Measurements from ENCODE around the gene DSTYK.

The DSTYK gene

GRCh38 chr1:205239078-205239477 is 27.6 kb upstream of the DSTYK start:
- Histone ChIP-seq H2BK15ac (replicated peaks; ENCODE audit: low read depth) (no peak overlapping the region), H3K4me1 (ENCODE audit: control insufficient read depth, low read depth, low read length) (no peaks in the 10 kb centered on the region), H3K79me1 (ENCODE audit: low read length) (no peaks in the 10 kb centered on the region), H3K4me3 (ENCODE audit: low read length) (no peak overlapping the region), H3K27ac (ENCODE audit: low read depth, low read length) (no peak overlapping the region), H3K4ac (ENCODE audit: low read depth, low read length) (no peak overlapping the region), H3K56ac (ENCODE audit: low read length) (no peak overlapping the region), H3K9ac (ENCODE audit: low read length) (no peak overlapping the region), H3K79me2 (ENCODE audit: control insufficient read depth, insufficient read depth, low read length) (no peaks in the 10 kb centered on the region), H4K5ac (ENCODE audit: low read length) (no peak overlapping the region), H2BK5ac (ENCODE audit: low read length) (no peak overlapping the region), H3K23ac (ENCODE audit: low read length) (no peak overlapping the region), H3K4me2 (ENCODE audit: low read length) (no peak overlapping the region), H3K18ac (ENCODE audit: low read length) (no peak overlapping the region), H2AK5ac (ENCODE audit: low read length) (no peak overlapping the region), H2BK120ac (ENCODE audit: low read depth, low read length) (no peak overlapping the region), H3K27me3 (ENCODE audit: insufficient read depth, low read length, poor library complexity) (no peaks in the 10 kb centered on the region), H4K8ac (ENCODE audit: low read depth, low read length) (no peak overlapping the region), H3K36me3 (ENCODE audit: control insufficient read depth, insufficient read depth, low read length) (no peaks in the 10 kb centered on the region)
- no peak for DNase-seq
- no CpG with 5 or more reads among the region's 3 CpGs for WGBS (ENCODE audit: extremely low coverage, insufficient coverage, low lambda C conversion rate)

- Histone ChIP-seq H2AK5ac (ENCODE audit: low read length) (no peak overlapping the region), H4K8ac (ENCODE audit: low read depth, low read length) (no peak overlapping the region), H3K36me3 (ENCODE audit: control insufficient read depth, insufficient read depth, low read length) (no peaks in the 10 kb centered on the region), H2BK15ac (replicated peaks; ENCODE audit: low read depth) (no peak overlapping the region), H2BK5ac (ENCODE audit: low read length) (no peak overlapping the region), H2BK120ac (ENCODE audit: low read depth, low read length) (no peak overlapping the region), H3K79me1 (ENCODE audit: low read length) (no peaks in the 10 kb centered on the region), H3K4me1 (ENCODE audit: control insufficient read depth, low read depth, low read length) (no peaks in the 10 kb centered on the region), H3K27ac (ENCODE audit: low read depth, low read length) (no peak overlapping the region), H3K23ac (ENCODE audit: low read length) (no peak overlapping the region), H3K27me3 (ENCODE audit: insufficient read depth, low read length, poor library complexity) (no peaks in the 10 kb centered on the region), H3K18ac (ENCODE audit: low read length) (no peak overlapping the region), H3K4ac (ENCODE audit: low read depth, low read length) (no peak overlapping the region), H3K79me2 (ENCODE audit: control insufficient read depth, insufficient read depth, low read length) (no peaks in the 10 kb centered on the region), H3K56ac (ENCODE audit: low read length) (no peak overlapping the region), H3K4me3 (ENCODE audit: low read length) (no peak overlapping the region), H3K9ac (ENCODE audit: low read length) (no peak overlapping the region), H4K5ac (ENCODE audit: low read length) (no peak overlapping the region), H3K4me2 (ENCODE audit: low read length) (no peak overlapping the region)
- WGBS (ENCODE audit: extremely low coverage, insufficient coverage, low lambda C conversion rate) = no CpG with 5 or more reads among the region's 12 CpGs
- DNase-seq = no peak
Observed at GRCh38 chr1:205237526-205238484, 26.3 kb upstream of the DSTYK start.

DNA sequence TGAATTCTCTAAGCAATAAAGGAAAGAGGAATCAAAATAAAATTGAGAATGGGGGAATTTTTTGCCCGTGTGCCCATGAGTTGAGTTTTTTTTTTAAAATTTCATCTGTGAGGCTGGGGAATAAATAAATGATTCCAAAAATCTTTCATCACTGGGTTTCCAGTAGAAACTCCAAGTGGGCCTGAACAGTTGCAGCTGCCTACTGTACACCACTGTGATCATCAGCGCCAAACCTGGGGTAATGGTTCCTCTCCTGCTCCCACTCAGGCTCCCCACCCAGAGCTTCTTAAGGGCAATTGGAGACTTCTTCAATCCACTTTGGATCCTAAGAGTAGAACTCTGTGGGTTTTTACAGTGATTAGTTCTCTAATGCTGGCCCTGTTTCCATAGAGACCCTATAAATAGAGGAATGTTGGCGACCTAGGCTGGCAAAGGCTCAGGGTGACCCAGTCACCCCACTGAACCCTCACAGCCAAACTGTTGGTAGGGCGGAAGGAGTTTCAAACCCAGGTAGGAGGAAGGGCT is 25.5 kb upstream of the DSTYK start:
- WGBS (ENCODE audit: extremely low coverage, insufficient coverage, low lambda C conversion rate) = no CpG with 5 or more reads among the region's 4 CpGs

DNA sequence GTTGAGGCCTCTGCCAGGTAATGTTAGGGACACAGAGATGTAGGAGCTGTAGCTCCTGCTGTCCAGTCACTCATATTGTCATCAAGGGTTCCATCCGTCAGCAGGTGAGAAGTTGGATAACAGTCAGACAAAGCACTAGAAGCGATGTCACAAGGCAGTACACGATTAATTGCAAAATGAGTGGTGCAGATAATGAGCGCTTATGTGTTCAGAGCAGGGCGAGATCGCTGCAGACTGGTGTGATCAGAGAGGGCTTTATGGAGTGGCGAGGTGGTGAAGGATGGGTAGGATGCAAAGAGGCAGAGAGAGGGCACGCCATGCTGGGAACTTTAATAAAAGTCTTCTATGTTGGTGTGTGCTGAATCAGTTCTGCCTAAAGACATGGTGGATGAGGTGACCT is 25.0 kb upstream of the DSTYK start:
- Histone ChIP-seq H2BK15ac (replicated peaks; ENCODE audit: low read depth) (no peak overlapping the region), H2BK5ac (ENCODE audit: low read length) (no peak overlapping the region), H3K27me3 (ENCODE audit: insufficient read depth, low read length, poor library complexity) (no peaks in the 10 kb centered on the region), H3K23ac (ENCODE audit: low read length) (no peak overlapping the region), H3K18ac (ENCODE audit: low read length) (no peak overlapping the region), H3K27ac (ENCODE audit: low read depth, low read length) (no peak overlapping the region), H3K56ac (ENCODE audit: low read length) (no peak overlapping the region), H3K36me3 (ENCODE audit: control insufficient read depth, insufficient read depth, low read length) (no peaks in the 10 kb centered on the region), H2AK5ac (ENCODE audit: low read length) (no peak overlapping the region), H3K79me1 (ENCODE audit: low read length) (no peaks in the 10 kb centered on the region), H4K8ac (ENCODE audit: low read depth, low read length) (no peak overlapping the region), H3K4me2 (ENCODE audit: low read length) (no peak overlapping the region), H3K79me2 (ENCODE audit: control insufficient read depth, insufficient read depth, low read length) (no peaks in the 10 kb centered on the region), H3K4ac (ENCODE audit: low read depth, low read length) (no peak overlapping the region), H3K9ac (ENCODE audit: low read length) (no peak overlapping the region), H2BK120ac (ENCODE audit: low read depth, low read length) (no peak overlapping the region), H3K4me1 (ENCODE audit: control insufficient read depth, low read depth, low read length) (no peaks in the 10 kb centered on the region), H3K4me3 (ENCODE audit: low read length) (no peak overlapping the region), H4K5ac (ENCODE audit: low read length) (no peak overlapping the region)
- no CpG with 5 or more reads among the region's 8 CpGs for WGBS (ENCODE audit: extremely low coverage, insufficient coverage, low lambda C conversion rate)
- no peak for DNase-seq

More for the DNA sequence above, 25.5 kb upstream of the DSTYK start:
- H3K27ac ChIP-seq (ENCODE audit: low read depth, low read length) = no peak overlapping the region
- no peaks in the 10 kb centered on the region for H3K36me3 ChIP-seq (ENCODE audit: control insufficient read depth, insufficient read depth, low read length)
- no peak overlapping the region for H2BK15ac ChIP-seq (replicated peaks; ENCODE audit: low read depth)
- no peak overlapping the region for H3K18ac ChIP-seq (ENCODE audit: low read length)
- H3K23ac ChIP-seq (ENCODE audit: low read length) = no peak overlapping the region
- no peaks in the 10 kb centered on the region for H3K4me1 ChIP-seq (ENCODE audit: control insufficient read depth, low read depth, low read length)
- no peak overlapping the region for H3K4me3 ChIP-seq (ENCODE audit: low read length)
- H3K9ac ChIP-seq (ENCODE audit: low read length) = no peak overlapping the region
- no peaks in the 10 kb centered on the region for H3K27me3 ChIP-seq (ENCODE audit: insufficient read depth, low read length, poor library complexity)
- no peaks in the 10 kb centered on the region for H3K79me2 ChIP-seq (ENCODE audit: control insufficient read depth, insufficient read depth, low read length)
- no peaks in the 10 kb centered on the region for H3K79me1 ChIP-seq (ENCODE audit: low read length)
- H3K4ac ChIP-seq (ENCODE audit: low read depth, low read length) = no peak overlapping the region
- no peak overlapping the region for H3K4me2 ChIP-seq (ENCODE audit: low read length)
- no peak for DNase-seq
- no peak overlapping the region for H4K8ac ChIP-seq (ENCODE audit: low read depth, low read length)
- no peak overlapping the region for H2AK5ac ChIP-seq (ENCODE audit: low read length)
- no peak overlapping the region for H4K5ac ChIP-seq (ENCODE audit: low read length)
- no peak overlapping the region for H2BK120ac ChIP-seq (ENCODE audit: low read depth, low read length)
- no peak overlapping the region for H3K56ac ChIP-seq (ENCODE audit: low read length)
- H2BK5ac ChIP-seq (ENCODE audit: low read length) = no peak overlapping the region

DNA sequence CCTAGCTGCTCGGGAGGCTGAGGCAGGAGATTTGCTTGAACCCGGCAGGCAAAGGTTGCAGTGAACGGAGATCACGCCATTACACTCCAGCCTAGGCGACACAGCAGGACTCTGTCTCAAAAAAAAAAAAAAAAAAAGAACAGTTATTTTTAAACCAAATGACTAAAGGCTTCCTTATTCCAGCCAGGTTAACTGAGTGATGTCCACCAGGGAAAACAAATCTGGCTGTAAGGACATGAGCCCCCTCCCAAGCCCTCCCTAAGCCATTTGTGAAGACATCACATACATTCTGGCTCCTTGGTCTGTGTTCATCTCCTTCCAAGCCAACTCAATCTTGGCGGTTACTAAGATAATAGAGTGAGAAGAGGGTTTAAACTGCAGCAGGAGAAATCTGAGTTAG is 24.4 kb upstream of the DSTYK start:
- no peaks in the 10 kb centered on the region for H3K36me3 ChIP-seq (ENCODE audit: control insufficient read depth, insufficient read depth, low read length)
- no peak overlapping the region for H3K23ac ChIP-seq (ENCODE audit: low read length)
- no peaks in the 10 kb centered on the region for H3K27me3 ChIP-seq (ENCODE audit: insufficient read depth, low read length, poor library complexity)
- H2AK5ac ChIP-seq (ENCODE audit: low read length) = no peak overlapping the region
- no peak overlapping the region for H3K56ac ChIP-seq (ENCODE audit: low read length)
- H4K8ac ChIP-seq (ENCODE audit: low read depth, low read length) = no peak overlapping the region
- no CpG with 5 or more reads among the region's 6 CpGs for WGBS (ENCODE audit: extremely low coverage, insufficient coverage, low lambda C conversion rate)
- H2BK15ac ChIP-seq (replicated peaks; ENCODE audit: low read depth) = no peak overlapping the region
- no peak overlapping the region for H2BK5ac ChIP-seq (ENCODE audit: low read length)
- H3K4me1 ChIP-seq (ENCODE audit: control insufficient read depth, low read depth, low read length) = no peaks in the 10 kb centered on the region
- DNase-seq = no peak
- H3K4me2 ChIP-seq (ENCODE audit: low read length) = no peak overlapping the region
- H3K4me3 ChIP-seq (ENCODE audit: low read length) = no peak overlapping the region
- no peak overlapping the region for H3K4ac ChIP-seq (ENCODE audit: low read depth, low read length)
- H3K79me2 ChIP-seq (ENCODE audit: control insufficient read depth, insufficient read depth, low read length) = no peaks in the 10 kb centered on the region
- no peaks in the 10 kb centered on the region for H3K79me1 ChIP-seq (ENCODE audit: low read length)
- H3K9ac ChIP-seq (ENCODE audit: low read length) = no peak overlapping the region
- H3K27ac ChIP-seq (ENCODE audit: low read depth, low read length) = no peak overlapping the region
- no peak overlapping the region for H4K5ac ChIP-seq (ENCODE audit: low read length)
- no peak overlapping the region for H3K18ac ChIP-seq (ENCODE audit: low read length)
- H2BK120ac ChIP-seq (ENCODE audit: low read depth, low read length) = no peak overlapping the region
